HG02970 (cell line): ENCODE measurements around the gene ABAT.
"Not testable (repeated sequence)": the region's sequence is repeated elsewhere in the genome, so short reads cannot be mapped to it uniquely, and the experiment has no call there.

Experiments
- ATAC-seq: cut with Tn5 transposase; IDR thresholded peaks from one replicate; pipeline ENCODE4 v1.9.1; 2021; ENCODE audit warnings: mild to moderate bottlenecking, moderate library complexity, moderate number of reproducible peaks; ENCODE audit not compliant: unreplicated experiment, low FRiP score

Gene ABAT

GRCh38 chr16:8678068-8678927 lies 3.9 kb downstream of the ABAT start:
- ATAC-seq = no peak

GRCh38 chr16:8679151-8679550 lies 4.7 kb downstream of the ABAT start:
- no peak for ATAC-seq

- no peak for ATAC-seq
Measured at GRCh38 chr16:8682551-8683259, 8.3 kb downstream of the ABAT start.

- ATAC-seq = no peak
Measured at GRCh38 chr16:8683640-8684039, 9.2 kb downstream of the ABAT start.

- no peak for ATAC-seq
Measured at GRCh38 chr16:8685617-8686016, 11.2 kb downstream of the ABAT start.

GRCh38 chr16:8686031-8686621 lies 11.7 kb downstream of the ABAT start:
- ATAC-seq = no peak

GRCh38 chr16:8686879-8687278 lies 12.5 kb downstream of the ABAT start:
- ATAC-seq = no peak

GRCh38 chr16:8689686-8690085 lies 15.3 kb downstream of the ABAT start:
- ATAC-seq = no peak

GRCh38 chr16:8691728-8692127 lies 17.3 kb downstream of the ABAT start:
- no peak for ATAC-seq

GRCh38 chr16:8694795-8695728 lies 20.6 kb downstream of the ABAT start:
- no peak for ATAC-seq

GRCh38 chr16:8696880-8697279 lies 22.5 kb downstream of the ABAT start:
- no peak for ATAC-seq

GRCh38 chr16:8697965-8698364 lies 23.5 kb downstream of the ABAT start:
- no peak for ATAC-seq

- ATAC-seq = no peak
Measured at GRCh38 chr16:8703693-8704092, 29.3 kb downstream of the ABAT start.

- ATAC-seq = no peak
Measured at GRCh38 chr16:8704098-8704497, 29.7 kb downstream of the ABAT start.

GRCh38 chr16:8705100-8705822 lies 30.8 kb downstream of the ABAT start:
- ATAC-seq = not testable (repeated sequence)

- ATAC-seq = no peak
Measured at GRCh38 chr16:8708536-8708935, 34.1 kb downstream of the ABAT start.

GRCh38 chr16:8712589-8713361 lies 38.4 kb downstream of the ABAT start:
- no peak for ATAC-seq

- ATAC-seq = no peak
Measured at GRCh38 chr16:8713635-8714172, 39.3 kb downstream of the ABAT start.

GRCh38 chr16:8714174-8714573 lies 39.8 kb downstream of the ABAT start:
- no peak for ATAC-seq
